Pancreas (tissue), 10 donors: Measurements from ENCODE around the gene SLC6A5. TPM values are rescaled to one million over a fixed set of nuclear protein-coding genes. Genes with fewer than 3 reads are reported as not detected.
"Not testable (repeated sequence)": the region's sequence is repeated elsewhere in the genome, so short reads cannot be mapped to it uniquely, and the experiment has no call there.

ENCODE experiments used
- ATAC-seq, 4 donors: fragments of 200-7000 bp; cut with Tn5 transposase; one replicate each; pipeline versions ENCODE4 v1.8.0 to v1.9.1; 2020; ENCODE audit warnings: mild to moderate bottlenecking in 4 of 4, moderate library complexity in 4 of 4
- DNase-seq, 6 donors: peaks; one replicate each; pipeline ENCODE4 v3.0.0-alpha.2; 2020
- FAIRE-seq: peaks from 2 replicates; lab custom pipeline; 2012; peaks lifted over from hg19 to GRCh38; lab: Jason Lieb, UNC
- H3K27ac ChIP-seq, 4 donors: fragments of 200-600 bp; sonication (generic); 1 replicate in 3 of 4; 2 replicates in 1 of 4; pipeline versions ENCODE4 v1.5.0 to v1.8.0; 2020
- H3K27me3 ChIP-seq, 4 donors: fragments of 200-600 bp; one replicate each; pipeline ENCODE4 v1.8.0; 2021
- H3K36me3 ChIP-seq, 3 donors: fragments of 200-600 bp; sonication (generic) in 1 of 3; one replicate each; pipeline versions ENCODE4 v1.5.0 to v1.8.0; 2020 to 2021
- H3K4me1 ChIP-seq, 3 donors: fragments of 200-600 bp; one replicate each; pipeline ENCODE4 v1.8.0; 2021
- H3K4me3 ChIP-seq, 4 donors: fragments of 200-600 bp; sonication (generic) in 2 of 4; one replicate each; pipeline versions ENCODE4 v1.5.0 to v1.8.0; 2020 to 2021
- H3K9me3 ChIP-seq, 4 donors: fragments of 200-600 bp; one replicate each; pipeline ENCODE4 v1.8.0; 2021
- CTCF ChIP-seq, 4 donors: fragments of 200-600 bp; sonication (generic) in 3 of 4; IDR thresholded peaks; one replicate each; pipeline versions ENCODE4 v1.5.0 to v1.8.0; 2021; ENCODE audit warnings: antibody characterized with exemption in 4 of 4
- WGBS, 2 donors: extraction: QIAGEN DNeasy Blood & Tissue Kit; methylation state at CpG; one replicate each; pipeline ENCODE4 v1.1.7; 2013; 5-methylcytosine and 5-hydroxymethylcytosine counted together
- intact Hi-C, 3 donors: fragments of 100-400 bp; cut with DNase I; formaldehyde crosslinking; loops; one replicate each; pipeline versions ENCODE4 v1.11.1 to v1.14.2; 2022
- polyA plus RNA-seq, 2 donors: library from polyadenylated mRNA; stranded (reverse); fragments of 200-250 nt; gene quantifications; one replicate each; pipeline ENCODE4 v1.2.3, GENCODE V29; 2013
- total RNA-seq, 6 donors: library from RNA; stranded (reverse); fragmentation: NEBNext Ultra II Directional in 4 of 6; extraction: Animal tissue kit (Norgen Biotek cat#: 25700) in 4 of 6; gene quantifications; one replicate each; pipeline versions ENCODE4 v1.2.1 to v1.2.4, GENCODE V29; 2021 to 2023
- donor health status: healthy with polysubstance abuse.
- donor health status: DM: no; HTN: no; CAD: no; lungs with moderate emphysema.
- donor health status: DM: no; HTN: no; CAD: no.
- donor health status: control.
- donor health status: control.
- donor health status: Bipolar disorder and iron deficiency.
- donor health status: DM: yes; HTN: yes; CAD: no.
- donor health status: DM: no; HTN: no; CAD: no.
- donor health status: DM: no; HTN: no; CAD: no.
- donor health status: DM: yes; HTN: yes; CAD: no.

The SLC6A5 gene
- not detected for total RNA-seq
- polyA plus RNA-seq, result not detected

- Histone ChIP-seq H3K27ac (no peak within 1 kb of the TSS), H3K4me1 (no peaks in the 10 kb centered on the region), H3K9me3 (no peaks in the 10 kb centered on the region), H3K27me3 (peaks cover 0 to 41% (median 19%) of the 10 kb centered on the region in 4 donors), H3K4me3 (no peak within 1 kb of the TSS), H3K36me3 (no peaks in the 10 kb centered on the region)
- intact Hi-C loops, result loop anchor here in 1 of 3 donors (10.0 kb wide), 1 partner anchor 215 kb away; the partner anchor contains the start of gene PRMT3
- 4% methylated on average over 25 of the region's 25 CpGs for WGBS, 2 donors
- ATAC-seq (peak; percentile 60 to 91 (median 76)), FAIRE-seq (no peak), DNase-seq (peak in 5 of 6 donors; percentile 9 to 71 (median 46))
- no peak for TF ChIP-seq CTCF (IDR thresholded peaks at IDR 0.05)
Observed at GRCh38 chr11:20599221-20600019, at the start of gene SLC6A5. TSS of gene SLC6A5 (plus strand) at chr11:20599608. CDS start at chr11:20599673, 65 bp downstream.

GRCh38 chr11:20551096-20551495, 48.3 kb upstream of the SLC6A5 start:
- H3K4me3 ChIP-seq, result no peak overlapping the region
- no peak overlapping the region for H3K27ac ChIP-seq
- no peaks in the 10 kb centered on the region for H3K36me3 ChIP-seq
- ATAC-seq, result no peak
- H3K9me3 ChIP-seq, result no peaks in the 10 kb centered on the region
- no peak for TF ChIP-seq CTCF (IDR thresholded peaks at IDR 0.05)
- intact Hi-C loops, result no loop called here
- H3K4me1 ChIP-seq, result no peaks in the 10 kb centered on the region
- FAIRE-seq, result no peak
- 41 to 59% methylated on average over 2 of the region's 2 CpGs for WGBS, 2 donors
- H3K27me3 ChIP-seq, result no peaks in the 10 kb centered on the region
- DNase-seq, result no peak

GRCh38 chr11:20555783-20556182, 43.6 kb upstream of the SLC6A5 start:
- Histone ChIP-seq H3K27ac (no peak overlapping the region), H3K9me3 (no peaks in the 10 kb centered on the region), H3K27me3 (no peaks in the 10 kb centered on the region), H3K4me1 (no peaks in the 10 kb centered on the region), H3K4me3 (no peak overlapping the region), H3K36me3 (no peaks in the 10 kb centered on the region)
- intact Hi-C loops, result no loop called here
- no peak for ATAC-seq
- no peak for DNase-seq
- TF ChIP-seq CTCF (IDR thresholded peaks at IDR 0.05), result no peak
- FAIRE-seq, result no peak
- WGBS, 2 donors, result 64 to 66% methylated on average over 3 of the region's 3 CpGs

- H3K27me3 ChIP-seq, DNase-seq, intact Hi-C loops, H3K36me3 ChIP-seq, H3K4me3 ChIP-seq, H3K9me3 ChIP-seq, H3K27ac ChIP-seq, H3K4me1 ChIP-seq, ATAC-seq, FAIRE-seq: not testable (repeated sequence)
Observed at GRCh38 chr11:20556396-20556795, 43.0 kb upstream of the SLC6A5 start.

GRCh38 chr11:20558741-20559140, 40.7 kb upstream of the SLC6A5 start:
- Histone ChIP-seq H3K36me3 (no peaks in the 10 kb centered on the region), H3K9me3 (no peaks in the 10 kb centered on the region), H3K4me1 (no peaks in the 10 kb centered on the region), H3K4me3 (no peak overlapping the region), H3K27ac (no peak overlapping the region), H3K27me3 (no peaks in the 10 kb centered on the region)
- no peak for ATAC-seq
- no peak for DNase-seq
- 66 to 78% methylated on average over 4 of the region's 4 CpGs for WGBS, 2 donors
- no peak for FAIRE-seq
- intact Hi-C loops, result no loop called here
- TF ChIP-seq CTCF (IDR thresholded peaks at IDR 0.05), result no peak
